Fibroblast of lung (primary cell): ENCODE results near the gene A3GALT2.

ENCODE experiments used
- CTCF ChIP-seq, 2 donors: IDR thresholded peaks in 1 of 2; conservative IDR thresholded peaks in 1 of 2; 1 replicate in 1 of 2; 2 replicates in 1 of 2; pipeline ENCODE4 v1.5.1; 2011 to 2012; ENCODE audit warnings: low read length in 2 of 2, control low read depth in 1 of 2, inconsistent platforms in 1 of 2, low read depth in 1 of 2, mild to moderate bottlenecking in 1 of 2
- EZH2 ChIP-seq: IDR thresholded peaks from 2 replicates; pipeline ENCODE4 v1.5.1; 2012; ENCODE audit warnings: low read length, control low read depth, mild to moderate bottlenecking; ENCODE audit errors: missing control alignments

GRCh38 chr1:33268457-33268856 is 52.4 kb downstream of the A3GALT2 start:
- TF ChIP-seq EZH2 (no peak), CTCF (conservative IDR thresholded peaks at IDR 0.05 in 1 of 2, IDR thresholded peaks at IDR 0.05 in 1 of 2; ENCODE audit: low read depth in 1 of 2, low read length in 2 of 2) (no peak)
